HG03439 (cell line): ENCODE data around the gene PEX26.
"Not testable (repeated sequence)": the region's sequence is repeated elsewhere in the genome, so short reads cannot be mapped to it uniquely, and the experiment has no call there.

Experiments used
- ATAC-seq: cut with Tn5 transposase; IDR thresholded peaks from one replicate; pipeline ENCODE4 v1.9.1; 2021; ENCODE audit warnings: mild to moderate bottlenecking, moderate library complexity; ENCODE audit not compliant: unreplicated experiment

PEX26 gene

DNA sequence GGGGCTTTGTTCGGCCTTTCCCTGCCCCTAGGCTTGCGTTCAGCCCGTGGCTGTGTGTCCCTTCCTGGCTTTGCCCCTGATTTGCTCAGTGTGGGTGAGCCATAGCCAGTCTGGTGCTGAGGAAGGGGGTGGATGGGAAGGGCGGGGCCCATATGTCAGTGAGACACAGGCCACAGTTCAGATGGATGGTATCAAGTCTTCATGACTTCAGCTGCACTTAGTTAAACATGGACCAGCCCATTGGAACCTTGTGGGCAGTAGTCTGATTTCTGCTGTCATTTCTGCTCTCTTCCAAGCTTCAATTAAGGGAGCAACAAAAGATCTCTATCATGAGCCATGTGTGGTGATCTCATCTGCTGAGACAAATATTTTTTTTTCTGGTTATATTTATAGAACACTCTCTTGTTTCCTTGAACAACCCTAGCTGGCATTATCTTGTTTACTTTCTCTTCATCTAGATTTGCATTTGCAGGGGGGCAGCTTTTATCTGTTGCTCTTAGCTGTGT, 21.6 kb upstream of the PEX26 start:
- ATAC-seq = peak; percentile 19

DNA sequence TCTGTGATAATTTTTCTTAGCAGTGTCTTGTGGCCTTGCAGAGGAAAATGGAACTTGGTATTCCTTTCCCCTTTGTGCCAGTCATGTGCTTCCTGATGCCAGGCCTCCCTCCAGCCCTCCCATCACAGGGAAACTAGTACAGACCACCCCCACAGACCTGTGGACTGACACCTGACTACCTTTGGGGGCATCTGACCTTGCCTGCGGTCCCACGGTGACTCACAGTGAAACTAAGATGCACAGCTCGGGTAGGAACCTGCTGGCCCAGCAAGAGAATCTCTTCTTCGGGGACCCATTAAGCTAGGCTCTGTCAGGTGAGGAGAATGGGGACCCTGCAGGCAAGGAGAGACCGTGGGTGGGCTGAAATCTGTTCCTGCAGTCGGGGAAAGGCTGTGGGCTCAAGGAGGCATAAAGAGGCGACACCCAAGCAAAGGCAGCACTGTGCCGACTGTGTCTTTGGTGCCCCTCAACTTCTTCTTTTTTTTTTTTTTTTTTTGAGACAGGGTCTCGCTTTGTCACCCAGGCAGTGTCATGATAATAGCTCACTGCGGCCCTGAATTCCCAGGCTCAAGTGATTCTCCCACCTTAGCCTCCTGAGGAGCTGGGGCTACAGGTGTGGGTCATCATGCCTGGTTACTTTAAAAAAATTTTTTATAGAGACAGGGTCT, 20.8 kb upstream of the PEX26 start:
- peak; percentile 45 for ATAC-seq

DNA sequence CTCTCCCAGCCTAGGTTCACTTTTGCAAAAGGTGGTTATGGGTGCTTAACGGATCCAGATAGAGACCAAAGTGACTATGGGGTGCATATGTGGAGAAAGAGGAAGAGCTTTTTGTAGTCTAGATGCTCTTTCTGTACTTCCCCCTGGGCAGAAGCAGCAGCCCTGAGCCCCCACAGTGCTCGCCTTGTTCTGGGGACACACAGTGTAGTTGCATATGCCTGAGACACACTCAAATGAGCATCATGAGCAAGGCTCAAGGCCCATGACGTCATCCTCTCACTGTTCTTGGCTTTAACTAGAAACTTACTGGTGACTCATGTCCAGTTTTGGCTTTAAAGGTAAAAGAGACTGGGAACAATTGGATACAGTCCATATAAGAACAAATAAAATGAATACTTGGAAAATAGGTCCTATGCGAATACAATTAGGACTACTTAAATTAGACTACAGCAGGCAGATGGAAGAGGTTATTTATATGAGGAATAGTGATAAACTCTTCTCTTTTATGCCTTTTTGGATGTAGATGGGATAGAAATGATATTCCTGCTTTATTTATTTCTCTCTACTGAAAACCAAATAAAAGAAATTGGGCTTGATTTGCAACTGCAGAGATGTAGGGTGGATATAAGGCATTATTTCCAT, 20.1 kb upstream of the PEX26 start:
- ATAC-seq = no peak

DNA sequence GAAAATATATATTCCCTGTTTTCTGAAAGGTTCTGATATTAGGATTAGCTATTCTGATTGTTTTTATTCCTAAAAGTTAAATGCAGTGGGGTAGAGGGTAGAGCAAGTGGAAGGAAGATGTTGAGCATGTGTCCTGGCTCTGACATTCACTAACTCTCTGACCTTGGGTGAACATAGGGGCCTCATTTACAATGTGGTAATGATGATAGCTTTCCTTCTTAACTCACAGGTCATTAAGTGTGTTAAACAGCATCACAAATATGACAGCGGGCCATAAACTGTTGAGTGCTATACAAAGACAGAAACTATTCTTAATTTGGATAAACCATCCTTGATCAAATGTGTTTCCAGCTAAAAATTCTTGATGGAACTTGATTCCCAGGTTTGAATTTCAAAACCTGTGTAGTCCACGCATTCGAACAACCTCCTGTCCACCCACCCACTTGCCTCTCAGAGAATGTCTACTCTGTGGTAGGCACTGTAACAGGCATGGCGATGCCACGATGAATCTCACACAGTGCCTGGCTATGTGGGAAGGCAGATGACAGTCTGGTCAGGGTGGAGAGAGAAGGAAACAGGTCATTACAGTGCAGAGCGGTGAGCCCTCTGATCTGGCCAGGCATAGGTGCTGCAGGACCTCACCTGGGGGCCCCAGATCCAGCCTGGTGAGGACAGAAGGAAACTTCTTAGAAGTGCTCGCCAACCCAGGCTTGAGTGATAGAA, 19.3 kb upstream of the PEX26 start:
- no peak for ATAC-seq

DNA sequence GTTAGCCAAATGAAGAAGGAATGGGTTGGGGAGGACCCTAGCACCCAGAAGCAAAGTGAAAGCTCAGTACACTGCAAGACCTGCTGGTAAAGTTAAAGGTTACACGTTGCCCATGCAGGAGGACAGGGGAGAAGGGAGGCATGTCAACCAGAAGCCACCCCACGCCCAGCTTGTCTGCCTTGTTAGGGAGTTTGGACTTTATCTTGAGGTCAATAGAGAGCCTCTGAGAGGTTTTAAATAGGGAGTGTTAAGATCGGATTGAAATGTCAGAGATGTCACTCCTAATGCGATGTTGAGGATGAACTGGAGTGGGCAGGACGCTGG, 18.7 kb upstream of the PEX26 start:
- ATAC-seq = no peak

DNA sequence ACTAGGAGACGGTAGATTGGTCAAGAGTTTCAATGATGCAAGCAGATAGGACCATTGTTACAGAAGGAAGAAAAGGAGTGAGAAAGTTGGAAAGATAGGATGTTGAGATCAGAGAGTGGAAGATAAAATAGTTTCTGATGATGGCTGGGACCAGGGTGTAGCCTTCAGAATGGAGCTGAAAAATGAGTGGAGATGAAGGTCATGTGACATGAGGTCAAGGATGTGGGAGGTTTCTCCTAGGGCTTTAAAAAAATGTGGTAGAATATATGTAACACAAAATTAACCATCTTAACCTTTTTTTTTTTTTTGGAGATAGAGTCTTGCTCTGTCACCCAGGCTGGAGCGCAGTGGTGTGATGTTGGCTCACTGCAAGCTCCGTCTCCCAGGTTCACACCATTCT, 18.3 kb upstream of the PEX26 start:
- ATAC-seq = no peak

DNA sequence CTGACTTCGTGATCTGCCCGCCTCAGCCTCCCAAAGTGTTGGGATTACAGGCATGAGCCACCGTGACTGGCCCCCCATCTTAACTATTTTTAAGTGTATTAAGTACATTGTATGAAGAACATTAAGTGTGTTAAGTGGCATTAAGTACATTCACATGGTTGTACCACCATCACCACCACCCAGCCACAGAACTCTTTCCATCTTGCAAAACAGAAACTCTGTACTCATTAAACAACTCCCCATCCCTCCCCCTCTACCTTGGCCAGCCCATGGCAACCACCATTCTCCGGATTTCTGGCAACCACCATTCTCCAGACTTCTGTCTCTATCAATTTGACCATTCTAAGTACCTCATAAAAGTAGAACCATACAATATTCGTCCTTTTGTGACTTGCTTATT, 17.8 kb upstream of the PEX26 start:
- no peak for ATAC-seq

DNA sequence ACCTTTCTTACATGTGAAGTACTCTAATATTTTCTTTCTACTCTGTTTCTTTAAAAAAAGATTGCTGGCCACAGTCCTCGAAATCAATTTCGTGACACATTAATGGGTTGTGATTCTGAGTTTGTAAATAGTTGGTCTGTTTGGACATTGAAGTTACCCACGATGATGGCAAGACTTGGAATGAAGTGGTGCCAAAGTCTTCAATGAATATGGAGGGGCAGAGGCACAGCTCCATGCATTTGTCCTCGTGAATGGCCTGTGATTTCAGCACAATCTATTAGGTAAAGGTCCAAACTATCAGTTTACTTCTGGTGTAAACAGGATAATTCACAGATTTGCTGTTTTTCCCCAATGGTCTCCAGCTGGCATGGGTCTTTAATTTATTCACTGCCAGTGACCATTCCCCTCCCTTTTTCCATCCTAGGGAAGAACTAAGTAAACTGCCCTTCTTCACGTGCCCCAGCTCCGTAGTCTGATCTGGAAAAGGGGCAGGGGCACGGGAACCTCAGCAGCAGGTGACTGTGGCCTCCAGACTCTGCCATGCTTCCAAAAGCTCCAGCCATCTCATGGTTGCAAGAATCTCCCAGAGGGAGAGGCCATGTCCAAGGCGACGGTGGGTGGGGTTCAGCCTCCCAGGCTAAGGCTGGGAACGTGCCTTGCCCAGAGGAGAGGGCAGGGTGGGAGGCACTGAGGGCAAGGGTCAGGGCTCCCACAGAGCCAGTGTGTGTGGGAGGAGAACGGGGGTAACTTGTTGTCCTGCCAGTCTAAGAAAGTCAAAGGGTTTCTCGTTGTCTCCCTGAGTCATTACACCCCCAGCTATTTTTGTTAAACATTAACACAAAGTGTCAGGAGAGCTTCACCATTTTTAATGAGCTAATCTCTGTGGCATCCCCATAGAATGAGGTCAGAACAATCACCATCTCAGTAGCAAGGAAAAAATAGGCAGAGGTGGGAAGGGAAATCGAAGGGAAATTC, 16.9 kb upstream of the PEX26 start:
- ATAC-seq = no peak

DNA sequence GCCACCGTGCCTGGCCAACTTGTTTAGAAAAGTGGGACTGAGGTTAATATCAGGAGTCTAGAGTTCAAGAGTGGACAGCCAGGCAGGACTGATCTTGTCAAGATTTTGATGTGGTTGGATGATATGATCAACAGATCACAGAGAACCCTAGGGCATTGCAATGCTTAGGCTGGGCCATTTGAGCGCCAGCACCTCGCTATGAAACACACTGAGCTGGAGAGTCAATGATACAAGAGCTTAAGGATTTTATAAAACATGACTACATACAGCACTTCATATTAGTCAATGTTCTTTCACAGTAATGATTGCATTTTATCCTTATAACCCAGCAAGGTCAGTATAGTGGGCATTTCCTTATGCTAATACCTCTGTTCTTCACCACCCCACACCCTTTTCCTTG, 15.4 kb upstream of the PEX26 start:
- ATAC-seq = no peak

DNA sequence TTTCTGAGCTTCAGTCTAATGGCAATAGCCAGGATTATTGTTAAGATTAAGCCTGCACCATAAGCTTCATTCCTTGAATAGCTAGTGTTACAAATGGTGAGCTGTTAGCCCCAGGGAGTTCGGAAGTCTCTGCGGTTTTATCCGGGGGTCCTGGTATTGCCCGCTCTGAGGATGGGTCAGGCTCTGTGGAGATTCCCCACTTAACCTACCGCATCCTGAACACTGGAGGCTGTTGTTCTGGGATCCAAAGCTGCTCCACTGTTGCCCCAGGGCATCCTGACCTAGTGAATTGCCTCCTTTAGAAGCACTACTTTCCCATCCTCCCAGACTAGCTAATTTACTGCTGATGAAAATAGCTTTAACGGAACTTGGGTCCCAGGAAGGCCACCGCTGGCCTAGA, 14.5 kb upstream of the PEX26 start:
- no peak for ATAC-seq

DNA sequence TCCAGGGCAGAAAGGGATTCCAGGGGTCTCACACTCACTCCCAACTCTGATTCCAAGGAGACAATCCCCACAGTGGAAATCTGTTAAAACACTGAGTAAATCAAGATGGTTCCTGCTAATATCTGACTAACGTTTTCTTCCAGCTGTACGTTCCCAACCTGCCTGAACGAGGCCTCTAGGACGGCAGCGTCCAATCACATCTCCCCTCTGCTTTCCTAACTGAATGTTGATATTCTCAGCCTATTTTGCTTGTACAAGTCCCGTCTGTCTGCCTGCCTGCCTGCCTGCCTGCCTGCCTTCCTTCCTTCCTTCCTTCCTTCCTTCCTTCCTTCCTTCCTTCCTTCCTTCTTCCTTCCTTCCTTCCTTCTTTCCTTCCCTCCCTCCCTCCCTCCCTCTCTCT, 14.1 kb upstream of the PEX26 start:
- ATAC-seq = not testable (repeated sequence)

DNA sequence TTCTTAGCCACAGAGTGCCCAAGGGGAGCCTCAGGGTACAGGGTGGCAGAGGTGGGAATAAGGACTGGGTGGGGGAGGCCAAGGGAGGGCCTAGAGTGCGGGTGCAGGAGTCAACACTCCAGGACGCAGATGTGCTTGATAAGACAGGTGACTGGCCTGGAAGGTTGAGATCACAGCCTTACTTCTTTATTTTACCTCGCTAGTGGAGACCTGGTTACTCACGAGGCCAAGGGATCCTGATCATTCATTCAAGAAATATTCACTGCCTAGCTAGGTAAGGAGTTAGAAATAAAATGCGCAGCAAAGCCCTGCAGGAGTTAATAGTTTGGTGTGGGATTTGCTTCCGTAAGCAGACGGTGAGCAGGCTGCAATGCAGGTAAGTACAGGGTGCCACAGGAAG, 13.2 kb upstream of the PEX26 start:
- no peak for ATAC-seq

DNA sequence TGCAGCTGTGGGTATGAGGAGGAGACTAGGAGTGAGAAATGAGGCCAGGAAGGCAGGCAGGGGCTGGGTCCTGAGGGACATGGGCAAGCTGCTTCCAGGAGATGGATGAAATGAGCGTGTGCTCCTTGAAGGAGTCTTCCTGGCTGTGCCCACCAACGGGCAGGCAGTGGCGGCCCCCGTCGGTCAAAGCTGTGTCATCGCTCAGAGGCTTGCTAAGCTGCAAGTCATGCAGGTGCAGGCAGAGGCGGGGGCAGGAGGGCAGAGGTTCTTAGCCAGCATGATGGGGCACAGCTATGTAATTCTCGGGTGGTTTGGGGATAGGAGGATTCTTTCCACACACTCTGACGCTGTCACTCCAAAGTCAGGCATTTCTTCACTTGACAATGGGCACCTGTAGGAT, 12.5 kb upstream of the PEX26 start:
- no peak for ATAC-seq

DNA sequence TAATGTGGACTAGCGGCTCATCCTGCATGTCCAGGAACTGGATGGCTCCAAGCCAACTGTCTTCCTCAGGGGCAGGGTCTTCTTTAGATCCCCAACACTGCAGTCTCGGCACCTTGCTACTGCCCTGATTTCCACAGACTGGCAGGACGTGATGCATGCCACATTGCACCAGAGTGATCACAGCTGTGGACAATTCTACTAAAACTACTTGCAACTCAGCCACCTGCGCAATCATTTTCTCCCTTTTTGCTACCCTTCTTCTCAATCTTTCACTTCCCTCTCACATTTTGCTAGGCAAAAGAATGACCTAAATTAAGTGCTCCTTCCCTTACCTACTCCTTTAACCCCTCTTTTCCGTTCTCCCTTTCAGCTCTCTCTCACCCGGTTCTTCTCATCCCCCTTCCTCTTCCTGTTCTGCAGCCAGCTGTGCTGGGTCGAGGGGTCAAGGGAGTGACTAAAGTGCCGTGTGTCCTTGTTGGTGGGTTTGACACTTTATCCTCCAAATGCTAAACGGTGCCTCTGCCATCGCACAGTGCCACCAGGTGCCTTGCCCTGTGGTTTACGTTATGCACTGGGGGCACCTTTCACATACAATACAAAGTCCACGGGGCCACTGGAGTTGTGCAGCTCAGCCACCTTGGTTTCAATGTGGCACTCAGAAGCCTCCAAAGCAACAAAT, 11.5 kb upstream of the PEX26 start:
- ATAC-seq = no peak

DNA sequence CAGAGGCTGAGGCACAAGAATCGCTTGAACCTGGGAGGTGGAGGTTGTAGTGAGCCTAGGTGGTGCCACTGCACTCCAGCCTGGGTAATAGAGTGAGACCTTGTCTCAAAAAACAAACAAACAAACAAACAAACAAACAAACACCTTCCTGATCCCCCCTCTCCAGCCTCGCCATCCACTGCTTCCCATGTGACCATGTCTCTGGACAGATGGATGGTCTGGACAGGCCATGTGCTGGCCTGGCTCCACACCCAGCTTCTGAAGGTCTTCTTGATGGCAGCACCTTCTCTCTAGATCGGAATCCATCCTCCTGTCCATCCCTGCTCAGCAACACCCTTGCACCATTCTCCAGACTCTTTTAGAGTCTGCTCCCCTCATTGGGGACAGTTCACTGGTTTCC, 10.7 kb upstream of the PEX26 start:
- no peak for ATAC-seq

DNA sequence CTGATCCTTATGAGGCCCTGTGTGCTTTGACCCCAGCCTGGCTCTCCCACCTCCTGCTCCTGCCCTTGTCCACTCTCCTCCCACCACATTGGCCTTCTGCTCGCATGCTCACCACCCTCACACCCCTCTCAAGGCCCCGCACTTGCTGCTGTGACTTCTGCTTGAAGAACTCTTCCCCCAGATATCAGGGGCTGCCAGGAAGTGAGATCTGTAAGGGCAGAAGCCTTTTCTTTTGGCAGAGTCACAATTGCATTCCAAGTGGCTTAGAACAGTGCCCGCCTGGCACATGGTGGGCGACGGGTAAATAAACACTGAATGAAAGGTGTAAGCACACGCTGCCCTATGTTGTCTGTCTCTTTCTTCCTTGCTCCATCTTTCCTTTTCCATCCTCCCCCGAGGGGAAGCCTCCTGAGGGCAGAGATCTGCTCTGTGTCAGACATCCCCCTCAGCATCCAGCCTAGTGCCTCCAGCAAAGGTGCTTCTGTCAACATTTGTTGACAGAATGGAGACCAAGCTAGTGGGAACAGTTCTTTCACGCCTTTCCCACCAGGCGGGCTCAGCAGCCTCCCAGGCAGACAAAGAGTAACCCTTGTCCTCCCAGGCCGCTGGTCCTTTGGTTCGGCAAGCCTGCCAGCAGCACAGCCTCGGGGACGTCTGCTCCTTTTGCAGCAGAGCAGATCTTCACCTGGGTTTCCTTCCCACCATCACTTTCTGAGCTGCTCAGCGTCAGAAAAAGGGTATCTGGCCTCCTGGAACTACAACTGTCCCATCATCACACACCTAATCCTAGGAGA, 10.0 kb upstream of the PEX26 start:
- ATAC-seq = no peak

DNA sequence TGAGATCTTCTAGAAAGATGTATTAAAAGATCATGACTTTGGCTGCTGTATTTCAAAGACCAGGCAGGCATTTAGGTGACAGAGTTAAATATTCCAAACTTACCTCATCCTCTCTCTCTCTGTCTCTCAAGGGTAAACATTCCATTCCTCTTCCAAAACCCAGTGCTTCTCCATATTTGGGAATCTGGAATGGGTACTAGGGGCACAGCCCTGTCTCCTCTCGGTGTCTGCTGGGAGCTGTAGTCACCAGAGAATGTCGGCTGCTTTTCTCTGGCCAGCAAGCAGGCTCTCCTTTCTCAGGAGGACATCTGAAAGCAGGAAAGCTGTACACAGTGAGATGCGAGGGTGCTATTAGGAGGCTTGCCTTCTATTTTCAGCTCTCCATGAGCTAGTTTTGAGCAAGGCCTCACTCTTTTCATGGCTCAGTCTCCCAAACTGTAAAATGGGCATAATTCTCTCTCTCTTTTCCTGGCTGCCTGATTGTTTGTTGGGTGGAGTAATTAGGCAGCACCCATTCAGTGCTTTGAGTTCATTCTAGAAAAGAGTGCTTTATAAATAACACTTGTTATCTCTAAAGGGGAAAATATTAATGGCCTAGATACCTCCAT, 9.3 kb upstream of the PEX26 start:
- ATAC-seq = no peak

DNA sequence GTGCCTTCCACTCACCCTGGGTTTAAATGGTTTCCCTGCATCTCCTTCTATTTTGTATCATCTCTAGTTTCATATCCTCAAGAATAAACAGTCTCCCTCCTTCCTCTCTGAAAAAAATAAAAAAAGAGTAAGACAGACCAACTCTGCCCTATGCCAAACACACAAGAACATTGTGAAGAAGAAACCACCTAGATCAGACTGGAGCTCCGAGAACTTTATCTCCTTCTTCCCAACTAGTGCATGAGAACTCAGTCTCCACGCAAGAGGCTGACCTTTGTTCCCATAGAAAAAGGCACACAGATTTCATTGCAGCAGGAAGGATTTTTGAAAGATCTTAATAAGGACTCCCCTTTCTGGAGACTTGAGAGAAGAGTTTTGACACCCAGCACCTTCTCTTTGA, 8.7 kb upstream of the PEX26 start:
- no peak for ATAC-seq

DNA sequence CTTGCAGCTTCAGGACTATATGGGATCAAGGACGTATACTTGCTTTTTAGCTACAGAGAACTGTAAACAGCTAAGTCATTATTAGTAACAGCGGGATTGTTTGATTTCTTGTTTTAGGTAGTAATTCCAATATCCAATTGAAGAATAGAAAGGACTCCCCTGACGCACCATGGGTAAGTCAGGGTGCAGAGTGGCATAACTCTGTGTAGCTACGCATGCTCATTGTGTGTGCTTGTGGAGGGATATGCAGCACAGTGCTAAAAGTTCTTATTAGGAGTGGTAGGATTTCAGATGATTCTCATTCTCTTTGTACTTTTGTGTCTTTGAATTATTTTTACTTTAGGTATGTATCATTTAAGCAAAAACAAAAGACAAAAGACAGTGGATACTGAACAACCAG, 7.7 kb upstream of the PEX26 start:
- ATAC-seq = no peak
